K562 (cell line): Measurements from ENCODE around the gene BRPF1. TPM values are rescaled to one million over a fixed set of nuclear protein-coding genes. Genes with fewer than 3 reads are reported as not detected.

Experiments
- ATAC-seq: fragments of 200-7000 bp; cut with Tn5 transposase; 3 replicates; pipeline ENCODE4 v1.9.1; 2020; ENCODE audit warnings: moderate library complexity
- BruUV-seq: library from RNA; stranded (reverse); fragments of 400-500 nt; replicated peaks from 2 replicates; lab custom pipeline; 2021; lab: Mats Ljungman, UMichigan
- CTCF ChIA-PET: fragments of 300-600 bp; formaldehyde crosslinking; extraction: SDS; loops from one replicate; lab custom pipeline; 2021; ENCODE audit warnings: low intra/inter-chr PET ratio; lab: Yijun Ruan, JAX
- POLR2A ChIA-PET: fragments of 300-600, 350-650 bp; sonication (Branson Sonifier 250); formaldehyde crosslinking; extraction: SDS; loops from one replicate; lab custom pipeline; 2021; ENCODE audit warnings: antibody characterized with exemption, inconsistent platforms; lab: Yijun Ruan, JAX
- DNase-seq, 4 experiments: peaks; one replicate each; pipeline versions ENCODE4 v3.0.0 to v3.0.0-alpha.2; 2011 to 2018; ENCODE audit warnings: low spot score in 3 of 4, mixed read lengths in 3 of 4; ENCODE audit errors: extremely low read depth in 1 of 4
- FAIRE-seq: peaks from 2 replicates; lab custom pipeline; 2011; peaks lifted over from hg19 to GRCh38; lab: Jason Lieb, UNC
- H2AFZ ChIP-seq: 2 replicates; pipeline ENCODE4 v1.6.0; 2011; ENCODE audit warnings: low read depth, low read length, control low read depth, inconsistent platforms
- H3K27ac ChIP-seq: fragments of 200-600 bp; 3 replicates; pipeline ENCODE4 v1.8.0; 2011; ENCODE audit warnings: low read depth, mild to moderate bottlenecking, control low read depth, inconsistent platforms, low read length, moderate library complexity, mixed read lengths; ENCODE audit errors: extremely low read depth
- H3K27me3 ChIP-seq, 2 experiments: fragments of 300-600 bp in 1 of 2; 2 replicates in 1 of 2; 3 replicates in 1 of 2; pipeline versions ENCODE4 v1.6.0 to v1.8.0; 2011; ENCODE audit warnings: inconsistent platforms in 2 of 2, low read length in 2 of 2, mild to moderate bottlenecking in 1 of 2, mixed read lengths in 1 of 2, moderate library complexity in 1 of 2; ENCODE audit not compliant: control insufficient read depth in 2 of 2, insufficient read depth in 2 of 2
- H3K36me3 ChIP-seq: fragments of 300-600 bp; 3 replicates; pipeline ENCODE4 v1.8.0; 2011; ENCODE audit warnings: mild to moderate bottlenecking, low read length, inconsistent platforms; ENCODE audit not compliant: control insufficient read depth, insufficient read depth
- H3K4me1 ChIP-seq, 2 experiments: fragments of 200-600 bp in 1 of 2; replicated peaks in 1 of 2; 2 replicates in 1 of 2; 3 replicates in 1 of 2; pipeline versions ENCODE4 v1.5.1 to v1.8.0; 2011; ENCODE audit warnings: inconsistent platforms in 2 of 2, low read length in 2 of 2, mild to moderate bottlenecking in 1 of 2, mixed read lengths in 1 of 2, moderate library complexity in 1 of 2; ENCODE audit not compliant: control insufficient read depth in 2 of 2, insufficient read depth in 2 of 2
- H3K4me2 ChIP-seq: 2 replicates; pipeline ENCODE4 v1.6.1; 2011; ENCODE audit warnings: low read length, control low read depth, inconsistent platforms, mixed read lengths; ENCODE audit not compliant: insufficient read depth
- H3K4me3 ChIP-seq: fragments of 200-600 bp; sonication (generic), shearing (Covaris generic); 2 replicates; pipeline ENCODE4 v1.5.1; 2016; ENCODE audit warnings: control low read depth, inconsistent platforms
- H3K79me2 ChIP-seq: fragments of 200-600 bp; 3 replicates; pipeline ENCODE4 v1.8.0; 2011; ENCODE audit warnings: low read length, inconsistent platforms; ENCODE audit not compliant: control insufficient read depth, insufficient read depth
- H3K9ac ChIP-seq, 2 experiments: 2 replicates each; pipeline versions ENCODE4 v1.6.0 to v1.6.1; 2011; ENCODE audit warnings: low read depth in 2 of 2, low read length in 2 of 2, control low read depth in 1 of 2, inconsistent platforms in 1 of 2, mild to moderate bottlenecking in 1 of 2, mixed read lengths in 1 of 2; ENCODE audit not compliant: insufficient read depth in 1 of 2
- H3K9me1 ChIP-seq: one replicate; pipeline ENCODE4 v1.6.0; 2011; ENCODE audit warnings: inconsistent platforms, mild to moderate bottlenecking, low read length, moderate library complexity; ENCODE audit not compliant: control insufficient read depth, insufficient read depth
- H3K9me3 ChIP-seq: replicated peaks from 2 replicates; pipeline ENCODE4 v1.5.1; 2011; ENCODE audit warnings: low read depth, low read length, inconsistent platforms; ENCODE audit not compliant: control insufficient read depth, insufficient read depth
- H4K20me1 ChIP-seq: replicated peaks from 2 replicates; pipeline ENCODE4 v1.6.1; 2011; ENCODE audit warnings: low read length, inconsistent platforms, mixed read lengths; ENCODE audit not compliant: control insufficient read depth, insufficient read depth
- BACH1 ChIP-seq: fragments of 200-800 bp; sonication (Bioruptor generic); IDR thresholded peaks from 2 replicates; pipeline ENCODE4 v1.6.1; 2016; ENCODE audit warnings: missing genetic modification characterization, missing compliant biosample characterization
- BRF1 ChIP-seq: IDR thresholded peaks from 3 replicates; pipeline ENCODE4 v1.6.1; 2011; ENCODE audit warnings: borderline replicate concordance, mild to moderate bottlenecking; ENCODE audit not compliant: insufficient read length; ENCODE audit errors: extremely low read depth
- CLOCK ChIP-seq: fragments of 250-450 bp; sonication (Bioruptor Pico); IDR thresholded peaks from 2 replicates; pipeline ENCODE4 v1.4.0; 2020; ENCODE audit warnings: mild to moderate bottlenecking, moderate library complexity, borderline replicate concordance
- HDAC2 ChIP-seq: fragments of 450-650 bp; IDR thresholded peaks from 2 replicates; pipeline ENCODE4 v1.6.1; 2016; ENCODE audit warnings: mild to moderate bottlenecking
- PPARD ChIP-seq: fragments of 250-450 bp; sonication (Bioruptor Pico); IDR thresholded peaks from 2 replicates; pipeline ENCODE4 v1.8.0; 2022; ENCODE audit warnings: inconsistent platforms, mild to moderate bottlenecking, moderate library complexity
- RBM25 ChIP-seq: fragments of 200-400 bp; formaldehyde crosslinking; IDR thresholded peaks from 2 replicates; pipeline ENCODE4 v1.6.1; 2018; ENCODE audit warnings: low read length, low read depth, moderate library complexity; ENCODE audit not compliant: severe bottlenecking
- SPI1 ChIP-seq: IDR thresholded peaks from 2 replicates; pipeline ENCODE4 v1.6.1; 2011; ENCODE audit warnings: low read depth, low read length, control low read depth, borderline replicate concordance
- TARDBP ChIP-seq: fragments of 450-650 bp; IDR thresholded peaks from 2 replicates; pipeline ENCODE4 v1.6.1; 2016
- TCF3 ChIP-seq: sonication (generic); formaldehyde crosslinking; IDR thresholded peaks from 2 replicates; pipeline ENCODE4 v1.4.0; 2020; ENCODE audit warnings: mild to moderate bottlenecking, missing genetic modification reagents
- ZFP1 ChIP-seq: fragments of 450-650 bp; formaldehyde crosslinking; IDR thresholded peaks from 2 replicates; pipeline ENCODE4 v1.4.0; 2020; ENCODE audit warnings: mild to moderate bottlenecking, mixed read lengths
- ZNF134 ChIP-seq: fragments of 250-450 bp; sonication (Bioruptor Pico); conservative IDR thresholded peaks from 2 replicates; pipeline ENCODE4 v1.4.0; 2020
- ZNF586 ChIP-seq: fragments of 450-650 bp; formaldehyde crosslinking; conservative IDR thresholded peaks from 2 replicates; pipeline ENCODE4 v1.4.0; 2020; ENCODE audit warnings: mild to moderate bottlenecking, moderate library complexity
- ZNF695 ChIP-seq: fragments of 450-650 bp; formaldehyde crosslinking; IDR thresholded peaks from 2 replicates; pipeline ENCODE4 v1.4.0; 2020; ENCODE audit warnings: mild to moderate bottlenecking, moderate library complexity
- ZNF696 ChIP-seq: fragments of 250-450 bp; sonication (Bioruptor Pico); conservative IDR thresholded peaks from 2 replicates; pipeline ENCODE4 v1.4.0; 2020; ENCODE audit warnings: mild to moderate bottlenecking, moderate library complexity
- WGBS: fragments of 100-300 bp; shearing (Covaris generic); methylation state at CpG from one replicate; pipeline ENCODE4 v1.1.6; 2016; ENCODE audit warnings: low coverage, mixed read lengths; ENCODE audit not compliant: insufficient coverage; ENCODE audit errors: missing lambda C conversion rate; 5-methylcytosine and 5-hydroxymethylcytosine counted together
- in situ Hi-C: fragments of 300-500 bp; cut with MboI; formaldehyde crosslinking; loops from 4 replicates; pipeline ENCODE4 v1.15.0; 2018; ENCODE audit warnings: inconsistent platforms, mixed read lengths
- intact Hi-C: fragments of 100-400 bp; cut with micrococcal nuclease; formaldehyde crosslinking; loops from 2 replicates; pipeline ENCODE4 v1.14.2; 2022
- polyA plus RNA-seq, 8 experiments: library from polyadenylated mRNA; depleted of rRNA in 4 of 8; stranded (reverse) in 5 of 8; unstranded in 3 of 8; fragments of >200 nt; fragmentation: Nextera tagmentation in 2 of 8; fragmentation: Illumina TruSeq in 1 of 8; extraction: Ambion mirVana in 2 of 8; extraction: Trizol in 1 of 8; gene quantifications; 2 replicates each; pipeline versions ENCODE4 v1.2.1 to v1.2.3, GENCODE V29; 2011 to 2014; ENCODE audit warnings: inconsistent platforms in 1 of 8, missing spikeins in 1 of 8
- total RNA-seq, 7 experiments: library from RNA; depleted of rRNA in 6 of 7; stranded (reverse); fragments of >200 nt in 6 of 7; fragmentation: Illumina TruSeq in 2 of 7; extraction: Trizol in 2 of 7; gene quantifications; 2 replicates each; pipeline versions ENCODE4 v1.2.1 to v1.2.3, GENCODE V29; 2011 to 2021; ENCODE audit warnings: low replicate concordance in 1 of 7
- TF ChIP-seq, protein P1 (sequence below): IDR thresholded peaks from 2 replicates; pipeline ENCODE4 v1.6.1; 2011; ENCODE audit not compliant: insufficient read length; ENCODE audit errors: extremely low read depth
- TF ChIP-seq, protein P2 (sequence below): sonication (generic); formaldehyde crosslinking; IDR thresholded peaks from 2 replicates; pipeline ENCODE4 v1.8.0; 2022; ENCODE audit warnings: mild to moderate bottlenecking, missing genetic modification reagents, borderline replicate concordance
- TF ChIP-seq, protein P3 (sequence below): fragments of 450-650 bp; IDR thresholded peaks from 2 replicates; pipeline ENCODE4 v1.6.1; 2017; ENCODE audit warnings: antibody characterized with exemption

The BRPF1 gene
- total and polyA plus RNA-seq, 9 of the 15 experiments (the other 6 are each of a cell fraction or from before 2014, with no cell fraction given): 1.1 to 40.2 (median 23.5) TPM

DNA sequence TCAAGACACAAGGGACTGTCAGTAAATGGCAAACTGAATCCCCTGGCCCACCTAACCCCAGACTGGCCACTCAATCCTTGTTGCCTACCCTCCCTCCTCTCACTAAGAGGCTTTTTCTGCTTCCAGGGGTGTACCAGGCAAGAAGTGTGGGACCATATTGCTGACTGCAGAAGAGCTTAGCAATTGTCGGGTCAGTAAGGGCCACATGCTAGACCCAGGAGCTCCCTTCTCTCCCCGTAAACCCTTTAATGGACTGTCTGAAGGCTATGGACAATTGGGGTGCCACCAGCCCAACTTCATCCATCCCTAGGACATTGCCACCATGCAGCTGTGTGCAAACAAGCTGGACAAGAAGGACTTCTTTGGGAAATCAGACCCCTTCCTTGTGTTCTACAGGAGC, 19.1 kb upstream of the BRPF1 start:
- FAIRE-seq: no peak
- in situ Hi-C loops: no loop called here
- intact Hi-C loops: loop anchor here (10.0 kb wide), 2 partner anchors 128 to 358 kb away; no protein-coding TSS in a partner anchor
- no TSS peak for BruUV-seq
- POLR2A ChIA-PET: interaction anchor here (1.2 kb wide), 1 partner anchor 54 kb away, joined by 3 read pairs; no protein-coding TSS in a partner anchor
- WGBS: 4% methylated on average over 2 of the region's 2 CpGs
- Histone ChIP-seq H4K20me1 (no peaks in the 10 kb centered on the region), H3K36me3 (no peaks in the 10 kb centered on the region), H3K9me3 (no peaks in the 10 kb centered on the region), H3K4me2 (no peak overlapping the region), H2AFZ (no peak overlapping the region), H3K9me1 (no peaks in the 10 kb centered on the region), H3K27me3 (peaks cover 32 to 33% of the 10 kb centered on the region in 2 experiments), H3K9ac (no peak overlapping the region), H3K4me1 (peaks cover 5 to 10% of the 10 kb centered on the region in 2 experiments; a peak in 4 of 5 replicates), H3K4me3 (no peak overlapping the region), H3K27ac (no peak overlapping the region), H3K79me2 (no peaks in the 10 kb centered on the region)
- CTCF ChIA-PET: no interaction called here
- no peak for DNase-seq
- no peak for ATAC-seq
- TF ChIP-seq, protein P1, sequence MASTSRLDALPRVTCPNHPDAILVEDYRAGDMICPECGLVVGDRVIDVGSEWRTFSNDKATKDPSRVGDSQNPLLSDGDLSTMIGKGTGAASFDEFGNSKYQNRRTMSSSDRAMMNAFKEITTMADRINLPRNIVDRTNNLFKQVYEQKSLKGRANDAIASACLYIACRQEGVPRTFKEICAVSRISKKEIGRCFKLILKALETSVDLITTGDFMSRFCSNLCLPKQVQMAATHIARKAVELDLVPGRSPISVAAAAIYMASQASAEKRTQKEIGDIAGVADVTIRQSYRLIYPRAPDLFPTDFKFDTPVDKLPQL: no peak
- TF ChIP-seq RBM25: no peak
- TF ChIP-seq ZNF695 (CRISPR knock-in tag): no peak
- TF ChIP-seq TCF3 (CRISPR knock-in tag): no peak
- no peak for TF ChIP-seq HDAC2
- TF ChIP-seq CLOCK: no peak
- TF ChIP-seq ZNF586 (CRISPR knock-in tag): no peak
- TF ChIP-seq BACH1 (tag): no peak
- TF ChIP-seq ZNF134 (CRISPR knock-in tag): no peak
- no peak for TF ChIP-seq SPI1
- TF ChIP-seq, protein P2, sequence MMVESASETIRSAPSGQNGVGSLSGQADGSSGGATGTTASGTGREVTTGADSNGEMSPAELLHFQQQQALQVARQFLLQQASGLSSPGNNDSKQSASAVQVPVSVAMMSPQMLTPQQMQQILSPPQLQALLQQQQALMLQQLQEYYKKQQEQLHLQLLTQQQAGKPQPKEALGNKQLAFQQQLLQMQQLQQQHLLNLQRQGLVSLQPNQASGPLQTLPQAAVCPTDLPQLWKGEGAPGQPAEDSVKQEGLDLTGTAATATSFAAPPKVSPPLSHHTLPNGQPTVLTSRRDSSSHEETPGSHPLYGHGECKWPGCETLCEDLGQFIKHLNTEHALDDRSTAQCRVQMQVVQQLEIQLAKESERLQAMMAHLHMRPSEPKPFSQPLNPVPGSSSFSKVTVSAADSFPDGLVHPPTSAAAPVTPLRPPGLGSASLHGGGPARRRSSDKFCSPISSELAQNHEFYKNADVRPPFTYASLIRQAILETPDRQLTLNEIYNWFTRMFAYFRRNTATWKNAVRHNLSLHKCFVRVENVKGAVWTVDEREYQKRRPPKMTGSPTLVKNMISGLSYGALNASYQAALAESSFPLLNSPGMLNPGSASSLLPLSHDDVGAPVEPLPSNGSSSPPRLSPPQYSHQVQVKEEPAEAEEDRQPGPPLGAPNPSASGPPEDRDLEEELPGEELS: no peak
- no peak for TF ChIP-seq PPARD
- no peak for TF ChIP-seq ZNF696 (CRISPR knock-in tag)
- TF ChIP-seq BRF1: no peak
- no peak for TF ChIP-seq ZFP1
- TF ChIP-seq TARDBP: no peak
- TF ChIP-seq, protein P3, sequence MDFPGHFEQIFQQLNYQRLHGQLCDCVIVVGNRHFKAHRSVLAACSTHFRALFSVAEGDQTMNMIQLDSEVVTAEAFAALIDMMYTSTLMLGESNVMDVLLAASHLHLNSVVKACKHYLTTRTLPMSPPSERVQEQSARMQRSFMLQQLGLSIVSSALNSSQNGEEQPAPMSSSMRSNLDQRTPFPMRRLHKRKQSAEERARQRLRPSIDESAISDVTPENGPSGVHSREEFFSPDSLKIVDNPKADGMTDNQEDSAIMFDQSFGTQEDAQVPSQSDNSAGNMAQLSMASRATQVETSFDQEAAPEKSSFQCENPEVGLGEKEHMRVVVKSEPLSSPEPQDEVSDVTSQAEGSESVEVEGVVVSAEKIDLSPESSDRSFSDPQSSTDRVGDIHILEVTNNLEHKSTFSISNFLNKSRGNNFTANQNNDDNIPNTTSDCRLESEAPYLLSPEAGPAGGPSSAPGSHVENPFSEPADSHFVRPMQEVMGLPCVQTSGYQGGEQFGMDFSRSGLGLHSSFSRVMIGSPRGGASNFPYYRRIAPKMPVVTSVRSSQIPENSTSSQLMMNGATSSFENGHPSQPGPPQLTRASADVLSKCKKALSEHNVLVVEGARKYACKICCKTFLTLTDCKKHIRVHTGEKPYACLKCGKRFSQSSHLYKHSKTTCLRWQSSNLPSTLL: no peak
